Activated T-helper 1 cell treated with anti-CD3 and anti-CD28 coated beads, Interleukin-2, amount 50 U/mL, for 16 hours (primary cell): ENCODE results near the gene CLEC4C.
"Not testable (repeated sequence)": the region's sequence is repeated elsewhere in the genome, so short reads cannot be mapped to it uniquely, and the experiment has no call there.

Source experiments
- DNase-seq, 2 donors: peaks; one replicate each; pipeline ENCODE4 v3.0.0-alpha.2; 2020; ENCODE audit warnings: low read depth in 1 of 2, low spot score in 1 of 2

CLEC4C gene

GRCh38 chr12:7747246-7747645 lies at the start of gene CLEC4C:
TSS of gene CLEC4C (minus strand) at chr12:7747375. CDS start at chr12:7747348, 27 bp downstream.
- no peak for DNase-seq

GRCh38 chr12:7793211-7793610 lies 46.0 kb upstream of the CLEC4C start:
- no peak for DNase-seq

GRCh38 chr12:7788884-7789528 lies 41.8 kb upstream of the CLEC4C start, which contains the start of gene NANOG:
TSS of gene NANOG (plus strand) at chr12:7789402. CDS start at chr12:7789615, 213 bp downstream.
- not testable (repeated sequence) for DNase-seq

- DNase-seq: no peak
These were observed 41.1 kb upstream of the CLEC4C start for GRCh38 chr12:7788294-7788660.

GRCh38 chr12:7787574-7788293 lies 40.6 kb upstream of the CLEC4C start:
- no peak for DNase-seq

GRCh38 chr12:7784701-7785100 lies 37.5 kb upstream of the CLEC4C start:
- DNase-seq: no peak

- DNase-seq: not testable (repeated sequence)
These were observed 36.3 kb upstream of the CLEC4C start for GRCh38 chr12:7783433-7783832.

GRCh38 chr12:7782055-7782454 lies 34.9 kb upstream of the CLEC4C start:
- no peak for DNase-seq

GRCh38 chr12:7781274-7781673 lies 34.1 kb upstream of the CLEC4C start:
- DNase-seq: no peak

GRCh38 chr12:7769999-7770398 lies 22.8 kb upstream of the CLEC4C start:
- DNase-seq: no peak

GRCh38 chr12:7758766-7759140 lies 11.6 kb upstream of the CLEC4C start:
- no peak for DNase-seq

- no peak for DNase-seq
These were observed 9.8 kb upstream of the CLEC4C start for GRCh38 chr12:7756993-7757392.

GRCh38 chr12:7755668-7756067 lies 8.5 kb upstream of the CLEC4C start:
- not testable (repeated sequence) for DNase-seq

GRCh38 chr12:7751941-7752922 lies 5.1 kb upstream of the CLEC4C start:
- DNase-seq: not testable (repeated sequence)

GRCh38 chr12:7751394-7751793 lies 4.2 kb upstream of the CLEC4C start:
- no peak for DNase-seq

- no peak for DNase-seq
These were observed 3.2 kb upstream of the CLEC4C start for GRCh38 chr12:7750350-7750749.

GRCh38 chr12:7749442-7749841 lies 2.3 kb upstream of the CLEC4C start:
- no peak for DNase-seq

- no peak for DNase-seq
These were observed 1.7 kb upstream of the CLEC4C start for GRCh38 chr12:7748852-7749251.

GRCh38 chr12:7732993-7733392 lies 14.2 kb downstream of the CLEC4C start:
- DNase-seq: no peak

- DNase-seq: no peak
These were observed 15.7 kb downstream of the CLEC4C start for GRCh38 chr12:7731486-7731885.

- DNase-seq: not testable (repeated sequence)
These were observed 16.2 kb downstream of the CLEC4C start for GRCh38 chr12:7730984-7731383.

GRCh38 chr12:7729746-7730145 lies 17.4 kb downstream of the CLEC4C start:
- no peak for DNase-seq
